GM18520 (cell line): ENCODE measurements around the gene FRMD4A.
"Not testable (repeated sequence)": the region's sequence is repeated elsewhere in the genome, so short reads cannot be mapped to it uniquely, and the experiment has no call there.

Experiments used
- ATAC-seq: cut with Tn5 transposase; IDR thresholded peaks from one replicate; pipeline ENCODE4 v1.9.1; 2021; ENCODE audit not compliant: unreplicated experiment

FRMD4A gene

GRCh38 chr10:13828284-13828683, 502.4 kb downstream of the FRMD4A start:
- not testable (repeated sequence) for ATAC-seq

GRCh38 chr10:13827076-13827797, 503.5 kb downstream of the FRMD4A start:
- no peak for ATAC-seq

- no peak for ATAC-seq
Measured at GRCh38 chr10:13823709-13824405, 506.9 kb downstream of the FRMD4A start.

- no peak for ATAC-seq
Measured at GRCh38 chr10:13823096-13823708, 507.5 kb downstream of the FRMD4A start.

- no peak for ATAC-seq
Measured at GRCh38 chr10:13822490-13822889, 508.2 kb downstream of the FRMD4A start.

GRCh38 chr10:13820964-13821337, 509.8 kb downstream of the FRMD4A start:
- ATAC-seq, result no peak

- no peak for ATAC-seq
Measured at GRCh38 chr10:13820119-13820963, 510.4 kb downstream of the FRMD4A start.

GRCh38 chr10:13816195-13816925, 514.4 kb downstream of the FRMD4A start:
- no peak for ATAC-seq

GRCh38 chr10:13815756-13816155, 515.0 kb downstream of the FRMD4A start:
- no peak for ATAC-seq

- ATAC-seq, result no peak
Measured at GRCh38 chr10:13813550-13813949, 517.2 kb downstream of the FRMD4A start.

- ATAC-seq, result no peak
Measured at GRCh38 chr10:13812804-13813203, 517.9 kb downstream of the FRMD4A start.

GRCh38 chr10:13810568-13810967, 520.2 kb downstream of the FRMD4A start:
- ATAC-seq, result no peak

GRCh38 chr10:13809427-13809826, 521.3 kb downstream of the FRMD4A start:
- ATAC-seq, result no peak

GRCh38 chr10:13808556-13809391, 522.0 kb downstream of the FRMD4A start:
- ATAC-seq, result no peak

GRCh38 chr10:13806419-13806818, 524.3 kb downstream of the FRMD4A start:
- no peak for ATAC-seq

- no peak for ATAC-seq
Measured at GRCh38 chr10:13803566-13804554, 526.9 kb downstream of the FRMD4A start.

GRCh38 chr10:13801907-13802288, 528.8 kb downstream of the FRMD4A start:
- no peak for ATAC-seq

- ATAC-seq, result no peak
Measured at GRCh38 chr10:13801156-13801906, 529.4 kb downstream of the FRMD4A start.
